K562 (cell line): Measurements from ENCODE around the gene FAM149A. TPM values are rescaled to one million over a fixed set of nuclear protein-coding genes. Genes with fewer than 3 reads are reported as not detected.

ENCODE experiments used
- ARHGAP35 ChIP-seq: fragments of 450-650 bp; IDR thresholded peaks from 2 replicates; pipeline ENCODE4 v1.6.1; 2018; ENCODE audit not compliant: partially characterized antibody
- ARID3B ChIP-seq: fragments of 250-450 bp; sonication (Bioruptor Pico); IDR thresholded peaks from 2 replicates; pipeline ENCODE4 v1.4.0; 2020; ENCODE audit warnings: borderline replicate concordance
- CUX1 ChIP-seq: fragments of 200-800 bp; sonication (Bioruptor generic); IDR thresholded peaks from 2 replicates; pipeline ENCODE4 v1.6.1; 2016; ENCODE audit warnings: missing genetic modification characterization, missing compliant biosample characterization
- PHF21A ChIP-seq: fragments of 450-650 bp; IDR thresholded peaks from 2 replicates; pipeline ENCODE4 v1.6.1; 2017; ENCODE audit warnings: low read depth, borderline replicate concordance
- SRSF9 ChIP-seq: fragments of 200-400 bp; formaldehyde crosslinking; IDR thresholded peaks from 2 replicates; pipeline ENCODE4 v1.6.1; 2017; ENCODE audit warnings: low read depth, low read length, borderline replicate concordance
- ZNF174 ChIP-seq: fragments of 250-450 bp; sonication (Bioruptor Pico); IDR thresholded peaks from 2 replicates; pipeline ENCODE4 v1.4.0; 2020; ENCODE audit warnings: mild to moderate bottlenecking
- ZNF592 ChIP-seq: fragments of 450-650 bp; IDR thresholded peaks from 2 replicates; pipeline ENCODE4 v1.6.1; 2017; ENCODE audit warnings: antibody characterized with exemption, mild to moderate bottlenecking
- ZNF740 ChIP-seq, 3 experiments: fragments of 200-800 bp in 1 of 3; sonication (Bioruptor generic) in 1 of 3; sonication (generic) in 1 of 3; formaldehyde crosslinking in 1 of 3; IDR thresholded peaks; 2 replicates each; pipeline versions ENCODE4 v1.6.1 to v1.8.0; 2016 to 2022; ENCODE audit warnings: mild to moderate bottlenecking in 2 of 3, missing compliant biosample characterization in 2 of 3, missing genetic modification characterization in 2 of 3, missing genetic modification reagents in 1 of 3
- polyA plus RNA-seq, 8 experiments: library from polyadenylated mRNA; depleted of rRNA in 4 of 8; stranded (reverse) in 5 of 8; unstranded in 3 of 8; fragments of >200 nt; fragmentation: Nextera tagmentation in 2 of 8; fragmentation: Illumina TruSeq in 1 of 8; extraction: Ambion mirVana in 2 of 8; extraction: Trizol in 1 of 8; gene quantifications; 2 replicates each; pipeline versions ENCODE4 v1.2.1 to v1.2.3, GENCODE V29; 2011 to 2014; ENCODE audit warnings: inconsistent platforms in 1 of 8, missing spikeins in 1 of 8
- total RNA-seq, 7 experiments: library from RNA; depleted of rRNA in 6 of 7; stranded (reverse); fragments of >200 nt in 6 of 7; fragmentation: Illumina TruSeq in 2 of 7; extraction: Trizol in 2 of 7; gene quantifications; 2 replicates each; pipeline versions ENCODE4 v1.2.1 to v1.2.3, GENCODE V29; 2011 to 2021; ENCODE audit warnings: low replicate concordance in 1 of 7
- TF ChIP-seq, protein P1 (sequence below): sonication (generic); formaldehyde crosslinking; IDR thresholded peaks from 2 replicates; pipeline ENCODE4 v1.8.0; 2022; ENCODE audit warnings: mild to moderate bottlenecking, missing genetic modification reagents
- TF ChIP-seq, protein P2 (sequence below): fragments of 450-650 bp; IDR thresholded peaks from 2 replicates; pipeline ENCODE4 v1.6.1; 2016
- TF ChIP-seq, protein P3 (sequence below): sonication (generic); formaldehyde crosslinking; IDR thresholded peaks from 2 replicates; pipeline ENCODE4 v1.5.0; 2020; ENCODE audit warnings: missing genetic modification reagents

Gene FAM149A
- total and polyA plus RNA-seq, 9 of the 15 experiments (the other 6 are each of a cell fraction or from before 2014, with no cell fraction given): not detected

DNA sequence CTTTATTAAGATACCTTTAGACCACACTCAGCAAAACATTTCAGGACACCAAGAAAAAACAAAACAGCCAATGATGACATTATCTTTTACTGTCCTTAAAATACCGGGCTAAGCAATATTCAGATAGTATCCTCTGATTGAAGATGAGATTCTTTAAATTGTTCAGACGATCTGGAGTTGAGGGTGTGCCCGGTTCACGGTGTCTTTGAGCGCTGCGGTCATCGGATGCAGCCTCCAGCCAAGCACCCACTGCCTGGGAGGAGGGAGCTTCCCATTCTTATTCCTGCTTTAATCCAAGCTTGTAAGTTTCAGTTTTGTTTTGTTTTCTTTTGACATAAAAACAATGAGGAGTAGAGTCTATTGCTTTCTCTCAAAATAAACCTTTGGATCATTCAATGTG lies 14.1 kb downstream of the FAM149A start (continued):
- TF ChIP-seq, protein P1, sequence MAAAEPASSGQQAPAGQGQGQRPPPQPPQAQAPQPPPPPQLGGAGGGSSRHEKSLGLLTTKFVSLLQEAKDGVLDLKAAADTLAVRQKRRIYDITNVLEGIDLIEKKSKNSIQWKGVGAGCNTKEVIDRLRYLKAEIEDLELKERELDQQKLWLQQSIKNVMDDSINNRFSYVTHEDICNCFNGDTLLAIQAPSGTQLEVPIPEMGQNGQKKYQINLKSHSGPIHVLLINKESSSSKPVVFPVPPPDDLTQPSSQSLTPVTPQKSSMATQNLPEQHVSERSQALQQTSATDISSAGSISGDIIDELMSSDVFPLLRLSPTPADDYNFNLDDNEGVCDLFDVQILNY: no peak
- TF ChIP-seq ZNF740 (CRISPR knock-in tag; IDR thresholded peaks at IDR 0.05) (no peak), ZNF740 (tag; IDR thresholded peaks at IDR 0.05) (no peak), ZNF592 (no peak), SRSF9 (no peak), ARHGAP35 (no peak), ARID3B (CRISPR knock-in tag) (no peak), PHF21A (no peak), ZNF174 (CRISPR knock-in tag) (no peak), CUX1 (CRISPR knock-in tag) (no peak)
- TF ChIP-seq, protein P2, sequence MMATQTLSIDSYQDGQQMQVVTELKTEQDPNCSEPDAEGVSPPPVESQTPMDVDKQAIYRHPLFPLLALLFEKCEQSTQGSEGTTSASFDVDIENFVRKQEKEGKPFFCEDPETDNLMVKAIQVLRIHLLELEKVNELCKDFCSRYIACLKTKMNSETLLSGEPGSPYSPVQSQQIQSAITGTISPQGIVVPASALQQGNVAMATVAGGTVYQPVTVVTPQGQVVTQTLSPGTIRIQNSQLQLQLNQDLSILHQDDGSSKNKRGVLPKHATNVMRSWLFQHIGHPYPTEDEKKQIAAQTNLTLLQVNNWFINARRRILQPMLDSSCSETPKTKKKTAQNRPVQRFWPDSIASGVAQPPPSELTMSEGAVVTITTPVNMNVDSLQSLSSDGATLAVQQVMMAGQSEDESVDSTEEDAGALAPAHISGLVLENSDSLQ: no peak
- TF ChIP-seq, protein P3, sequence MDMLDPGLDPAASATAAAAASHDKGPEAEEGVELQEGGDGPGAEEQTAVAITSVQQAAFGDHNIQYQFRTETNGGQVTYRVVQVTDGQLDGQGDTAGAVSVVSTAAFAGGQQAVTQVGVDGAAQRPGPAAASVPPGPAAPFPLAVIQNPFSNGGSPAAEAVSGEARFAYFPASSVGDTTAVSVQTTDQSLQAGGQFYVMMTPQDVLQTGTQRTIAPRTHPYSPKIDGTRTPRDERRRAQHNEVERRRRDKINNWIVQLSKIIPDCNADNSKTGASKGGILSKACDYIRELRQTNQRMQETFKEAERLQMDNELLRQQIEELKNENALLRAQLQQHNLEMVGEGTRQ: no peak
